ACHN (cell line): ENCODE measurements around the gene NTRK1.
A peak's percentile ranks its signal among the peaks of the same experiment; 100 is the strongest.

Experiments used
- DNase-seq: peaks from one replicate; pipeline ENCODE4 v3.0.0-alpha.2; 2015
- in situ Hi-C: cut with HindIII; loops from 2 replicates; pipeline ENCODE4 v1.10.0; 2017; ENCODE audit warnings: low sequenced_read_pairs, low pct_ligation_motif_present, low pct_unique_long_range_greater_than_20kb

The NTRK1 gene

DNA sequence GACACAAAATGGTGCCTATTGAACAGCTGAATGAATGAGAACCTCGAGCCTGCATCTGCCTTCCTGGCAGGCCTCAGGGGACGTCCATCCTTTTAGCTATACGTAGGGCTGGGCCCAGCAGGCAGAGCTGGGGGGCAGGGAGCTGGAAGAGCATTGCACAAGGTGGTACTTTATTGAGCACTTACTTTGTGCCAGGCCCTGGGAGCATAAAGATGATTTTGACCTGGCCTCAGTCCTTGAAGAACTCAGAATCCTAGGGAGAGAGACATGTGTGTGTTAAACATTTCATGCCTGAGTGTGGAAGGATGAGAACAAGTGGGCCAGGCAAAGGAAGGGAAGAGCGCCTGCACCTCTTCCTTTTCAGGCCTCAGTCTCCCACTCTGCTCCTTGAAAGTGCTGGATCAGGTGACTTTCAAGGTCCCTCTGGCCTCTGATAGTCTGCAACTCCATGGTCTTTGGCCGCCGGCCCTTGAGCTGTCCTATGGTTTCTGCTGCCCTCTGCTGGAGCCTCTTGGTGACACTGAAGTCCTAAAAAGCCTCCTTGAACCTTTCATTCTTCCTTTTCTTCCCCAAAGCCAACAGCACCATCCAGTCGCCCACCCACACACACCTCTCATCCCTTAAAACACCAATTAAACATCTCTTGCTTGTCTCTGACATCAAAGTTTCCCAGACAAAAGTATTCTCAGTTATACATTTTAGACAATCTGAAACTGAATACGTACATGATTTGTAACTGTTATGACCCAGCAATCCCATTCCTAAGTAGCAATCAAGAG lies 29.3 kb downstream of the NTRK1 start:
- peak; percentile 82 for DNase-seq

GRCh38 chr1:156892190-156893047 lies 31.8 kb downstream of the NTRK1 start:
- in situ Hi-C loops = no loop called here
- DNase-seq = peak; percentile 92

More for the DNA sequence above, 29.3 kb downstream of the NTRK1 start:
- in situ Hi-C loops = no loop called here

DNA sequence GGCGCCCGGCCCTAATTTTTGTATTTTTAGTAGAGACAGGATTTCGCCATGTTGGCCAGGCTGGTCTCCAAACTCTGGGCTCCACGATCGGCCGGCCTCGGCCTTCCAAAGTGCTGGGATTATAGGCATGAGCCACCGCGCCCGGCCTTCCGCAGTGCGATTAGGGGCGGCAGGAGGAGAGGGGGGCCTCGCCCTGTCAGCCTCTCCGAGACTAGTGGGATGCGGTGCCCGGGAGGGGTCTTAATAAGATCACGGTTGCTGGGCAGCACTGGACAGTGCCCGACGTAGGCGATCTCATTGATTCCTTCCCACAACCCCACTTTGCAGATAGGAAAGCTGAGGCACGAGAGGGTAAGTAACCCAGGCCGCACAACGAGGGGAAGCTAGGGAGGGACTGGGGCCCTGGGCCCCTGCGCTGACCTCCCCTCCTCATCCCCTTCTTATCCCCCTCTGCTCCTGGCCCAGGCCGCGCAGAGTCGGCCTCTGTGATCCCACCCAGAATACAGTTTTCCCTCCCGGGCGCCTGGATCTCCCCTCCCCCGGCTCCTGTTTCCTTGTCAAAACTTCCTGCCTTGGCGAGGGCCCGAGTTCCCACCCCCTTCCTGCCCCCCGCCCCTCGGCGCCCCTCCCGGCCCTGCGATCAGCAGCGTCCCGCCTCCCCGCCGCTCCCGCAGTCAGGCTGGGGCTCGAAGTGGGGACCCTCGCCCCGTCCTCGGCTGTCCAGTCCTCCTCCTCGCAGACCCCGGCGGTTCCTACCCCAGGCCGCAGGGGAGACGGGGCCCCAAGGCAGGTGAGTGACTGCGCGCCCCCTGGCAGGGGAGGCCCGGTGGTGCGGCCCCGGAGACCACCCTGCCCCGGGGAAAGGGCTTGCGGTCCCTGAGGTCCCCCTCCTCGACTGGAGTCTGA lies 32.6 kb downstream of the NTRK1 start, which contains the start of gene PEAR1:
Gene PEAR1, plus strand, starts transcription at position 671 of the 906 bp plus-strand sequence. CDS start 10,209 bp downstream, outside the sequence.
- in situ Hi-C loops = no loop called here
- DNase-seq = no peak

- in situ Hi-C loops = no loop called here
- no peak for DNase-seq
Measured at GRCh38 chr1:156894001-156894400, 33.3 kb downstream of the NTRK1 start.

GRCh38 chr1:156894711-156895454 lies 34.2 kb downstream of the NTRK1 start:
- in situ Hi-C loops = no loop called here
- no peak for DNase-seq

GRCh38 chr1:156895455-156895812 lies 34.8 kb downstream of the NTRK1 start:
- peak; percentile 35 for DNase-seq
- in situ Hi-C loops = no loop called here

DNA sequence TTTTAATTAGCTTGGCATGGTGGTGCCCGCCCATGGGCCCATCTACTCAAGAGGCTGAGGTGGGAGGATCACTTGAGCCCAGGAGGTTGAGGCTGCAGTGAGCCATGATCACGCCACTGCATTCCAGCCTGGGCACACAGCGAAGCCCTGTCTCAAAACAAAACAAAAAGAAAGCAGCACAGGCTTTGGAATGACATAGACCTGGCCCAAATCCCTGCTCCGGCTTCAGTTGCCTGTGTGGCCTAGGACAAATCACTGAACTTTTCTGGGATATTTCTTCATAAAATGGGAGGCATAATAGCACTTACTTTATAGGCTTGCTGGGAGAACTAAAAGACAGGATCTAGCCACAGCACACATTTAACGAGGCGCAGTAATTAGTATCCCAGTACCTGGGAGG lies 35.3 kb downstream of the NTRK1 start:
- in situ Hi-C loops = no loop called here
- DNase-seq = no peak

- DNase-seq = peak; percentile 98
- in situ Hi-C loops = no loop called here
Measured at GRCh38 chr1:156896490-156897033, 35.9 kb downstream of the NTRK1 start.

- DNase-seq = peak; percentile 91
- in situ Hi-C loops = no loop called here
Measured at GRCh38 chr1:156897078-156897825, 36.6 kb downstream of the NTRK1 start.

DNA sequence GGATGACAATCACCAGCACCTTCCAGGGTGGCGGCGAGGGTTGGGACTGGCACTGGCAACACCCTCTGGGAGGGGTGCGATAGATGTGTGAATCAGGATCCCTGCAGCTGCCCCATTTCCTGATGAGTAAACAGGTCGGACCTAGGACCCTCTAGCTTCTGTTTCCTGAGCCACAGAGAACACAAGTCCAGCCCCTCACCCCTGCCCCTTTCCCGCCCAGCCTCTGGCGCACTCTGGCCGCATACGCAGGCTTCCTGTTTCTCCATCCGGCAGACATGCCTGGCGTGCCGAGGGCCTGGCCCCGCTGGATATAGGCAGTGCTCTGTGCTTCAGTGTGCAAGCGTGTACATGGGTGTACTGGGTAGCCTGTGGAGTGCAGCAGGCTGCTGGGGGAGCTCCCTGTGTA lies 37.5 kb downstream of the NTRK1 start:
- in situ Hi-C loops = no loop called here
- peak; percentile 81 for DNase-seq

- DNase-seq = no peak
- in situ Hi-C loops = no loop called here
Measured at GRCh38 chr1:156898971-156899664, 38.5 kb downstream of the NTRK1 start.

GRCh38 chr1:156899956-156900718 lies 39.5 kb downstream of the NTRK1 start:
- in situ Hi-C loops = no loop called here
- no peak for DNase-seq

- in situ Hi-C loops = no loop called here
- no peak for DNase-seq
Measured at GRCh38 chr1:156900896-156901589, 40.4 kb downstream of the NTRK1 start.

DNA sequence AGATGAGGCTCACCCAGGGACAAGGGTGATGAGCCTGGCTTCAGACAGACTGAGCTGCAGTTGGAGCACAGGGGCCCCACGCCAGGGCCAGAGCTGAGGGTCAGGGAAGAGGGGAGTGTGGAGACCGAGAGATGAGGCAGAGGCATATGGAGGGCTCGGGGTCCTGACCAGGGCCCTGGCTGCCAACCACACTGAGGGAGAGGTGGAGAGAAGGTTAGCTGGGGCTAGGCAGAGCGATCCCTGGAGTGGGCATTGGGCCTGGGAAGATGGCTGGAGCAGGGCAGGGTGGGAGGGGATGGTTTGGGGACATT lies 40.9 kb downstream of the NTRK1 start:
- no peak for DNase-seq
- in situ Hi-C loops = no loop called here
